Muscle layer of colon (tissue), 2 donors: Measurements from ENCODE around the gene SLC25A12.

ENCODE experiments used
- H3K27ac ChIP-seq: one replicate; pipeline ENCODE4 v1.7.0; 2013; ENCODE audit warnings: low read depth, mild to moderate bottlenecking, low read length, moderate library complexity
- H3K27me3 ChIP-seq, 2 donors: one replicate each; pipeline ENCODE4 v1.7.0; 2013; ENCODE audit warnings: low read length in 2 of 2, mild to moderate bottlenecking in 2 of 2; ENCODE audit not compliant: insufficient read depth in 2 of 2, control insufficient read depth in 1 of 2
- H3K36me3 ChIP-seq: one replicate; pipeline ENCODE4 v1.7.0; 2013; ENCODE audit warnings: mild to moderate bottlenecking, low read length; ENCODE audit not compliant: insufficient read depth
- H3K4me1 ChIP-seq: one replicate; pipeline ENCODE4 v1.7.0; 2013; ENCODE audit warnings: mild to moderate bottlenecking, low read length; ENCODE audit not compliant: insufficient read depth
- H3K4me3 ChIP-seq, 2 donors: one replicate each; pipeline ENCODE4 v1.7.0; 2013; ENCODE audit warnings: low read length in 2 of 2, low read depth in 1 of 2, mild to moderate bottlenecking in 1 of 2, moderate library complexity in 1 of 2
- H3K9ac ChIP-seq: one replicate; pipeline ENCODE4 v1.7.0; 2013; ENCODE audit warnings: low read length
- H3K9me3 ChIP-seq: one replicate; pipeline ENCODE4 v1.7.0; 2013; ENCODE audit warnings: mild to moderate bottlenecking, low read length
- donor health status: abdominal sarcoma.
- donor health status: Adenocarcinoma of cecum.

SLC25A12 gene

GRCh38 chr2:171747371-171747770, 146.7 kb downstream of the SLC25A12 start:
- no peaks in the 10 kb centered on the region for H3K4me1 ChIP-seq
- no peak overlapping the region for H3K9ac ChIP-seq
- H3K27ac ChIP-seq, result no peak overlapping the region
- no peaks in the 10 kb centered on the region for H3K9me3 ChIP-seq
- H3K36me3 ChIP-seq, result peaks cover 52% of the 10 kb centered on the region
- no peaks in the 10 kb centered on the region for H3K27me3 ChIP-seq
- H3K4me3 ChIP-seq, result no peak overlapping the region

DNA sequence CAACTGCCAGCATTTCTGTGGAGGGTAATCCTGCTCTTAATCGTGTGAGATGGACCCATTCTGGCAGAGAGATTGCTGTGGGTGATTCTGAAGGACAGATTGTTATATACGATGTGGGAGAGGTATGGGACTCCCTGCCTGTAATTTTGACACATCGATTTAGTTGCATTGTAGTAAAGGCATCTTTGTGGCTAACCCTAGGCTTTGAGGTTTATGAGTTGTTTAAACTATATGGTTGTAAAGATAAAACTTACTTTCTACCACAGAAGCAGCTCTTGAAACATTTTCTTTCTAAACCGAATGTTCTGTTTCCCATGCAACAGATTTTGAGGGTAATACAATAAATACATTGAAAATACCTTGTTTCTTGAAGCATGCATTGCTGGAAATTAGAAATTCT, 148.2 kb downstream of the SLC25A12 start:
- H3K36me3 ChIP-seq, result peaks cover 42% of the 10 kb centered on the region
- H3K27ac ChIP-seq, result no peak overlapping the region
- H3K4me3 ChIP-seq, result no peak overlapping the region
- H3K27me3 ChIP-seq, result no peaks in the 10 kb centered on the region
- no peaks in the 10 kb centered on the region for H3K9me3 ChIP-seq
- no peaks in the 10 kb centered on the region for H3K4me1 ChIP-seq
- no peak overlapping the region for H3K9ac ChIP-seq

DNA sequence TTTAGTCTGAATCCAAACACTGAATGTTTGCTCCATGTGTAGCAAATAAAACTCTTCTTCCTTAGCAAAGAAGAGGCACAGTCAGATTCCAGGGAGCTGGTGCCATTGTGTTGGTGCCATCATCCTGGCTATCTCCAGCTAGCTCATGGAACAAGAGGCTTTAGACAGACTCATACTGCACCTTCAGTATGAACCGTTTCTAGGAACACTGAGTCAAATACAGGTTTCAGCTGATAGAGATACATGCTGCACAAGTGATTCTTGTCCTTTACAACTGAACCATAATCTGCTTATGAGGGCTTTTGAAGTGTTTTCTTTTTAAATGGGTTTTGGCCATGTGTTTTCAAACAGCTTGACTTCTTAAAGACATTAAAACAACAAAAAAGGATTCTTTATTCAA, 148.9 kb downstream of the SLC25A12 start:
- Histone ChIP-seq H3K27ac (no peak overlapping the region), H3K9me3 (no peaks in the 10 kb centered on the region), H3K36me3 (peaks cover 40% of the 10 kb centered on the region), H3K27me3 (no peaks in the 10 kb centered on the region), H3K9ac (no peak overlapping the region), H3K4me1 (no peaks in the 10 kb centered on the region), H3K4me3 (no peak overlapping the region)

DNA sequence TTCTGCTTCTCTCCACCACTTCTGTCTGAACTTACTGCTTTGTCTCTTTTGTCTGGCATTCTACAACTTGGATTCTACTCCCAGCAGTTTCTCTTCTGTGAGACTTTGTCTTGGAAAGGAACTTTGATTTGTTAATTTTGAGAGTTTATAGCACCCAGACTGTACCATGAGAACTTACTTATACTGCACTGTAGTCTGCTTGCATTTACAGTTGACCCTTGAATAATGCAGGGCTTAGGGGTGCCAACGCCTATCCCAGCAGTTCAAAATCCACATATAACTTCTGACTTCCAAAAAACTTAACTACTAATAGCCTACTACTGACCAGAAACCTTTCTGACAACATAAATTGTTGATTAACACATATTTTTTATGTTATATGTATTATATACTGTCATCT, 151.3 kb downstream of the SLC25A12 start:
- peaks cover 37% of the 10 kb centered on the region for H3K36me3 ChIP-seq
- H3K4me3 ChIP-seq, result no peak overlapping the region
- H3K9ac ChIP-seq, result no peak overlapping the region
- no peaks in the 10 kb centered on the region for H3K4me1 ChIP-seq
- no peak overlapping the region for H3K27ac ChIP-seq
- no peaks in the 10 kb centered on the region for H3K27me3 ChIP-seq
- H3K9me3 ChIP-seq, result no peaks in the 10 kb centered on the region

- H3K4me3 ChIP-seq, result no peak overlapping the region
- H3K27me3 ChIP-seq, result no peaks in the 10 kb centered on the region
- H3K4me1 ChIP-seq, result no peaks in the 10 kb centered on the region
- H3K27ac ChIP-seq, result no peak overlapping the region
- H3K9me3 ChIP-seq, result no peaks in the 10 kb centered on the region
- H3K9ac ChIP-seq, result no peak overlapping the region
- H3K36me3 ChIP-seq, result peaks cover 36% of the 10 kb centered on the region
Measured at GRCh38 chr2:171741189-171741588, 152.9 kb downstream of the SLC25A12 start.

GRCh38 chr2:171735991-171736710, 157.9 kb downstream of the SLC25A12 start:
- Histone ChIP-seq H3K27me3 (no peaks in the 10 kb centered on the region), H3K4me1 (no peaks in the 10 kb centered on the region), H3K9me3 (no peaks in the 10 kb centered on the region), H3K27ac (no peak overlapping the region), H3K9ac (no peak overlapping the region), H3K4me3 (no peak overlapping the region), H3K36me3 (peaks cover 38% of the 10 kb centered on the region)
